Activated CD4-positive, alpha-beta T cell treated with anti-CD3 and anti-CD28 coated beads, Interleukin-2, amount 50 U/mL, for 4 hours (primary cell): ENCODE data around the gene FAM110C.
A peak's percentile ranks its signal among the peaks of the same experiment; 100 is the strongest.
"Not testable (repeated sequence)": the region's sequence is repeated elsewhere in the genome, so short reads cannot be mapped to it uniquely, and the experiment has no call there.

Experiments
- DNase-seq, 2 experiments: peaks; one replicate each; pipeline ENCODE4 v3.0.0-alpha.2; 2020

Gene FAM110C

DNA sequence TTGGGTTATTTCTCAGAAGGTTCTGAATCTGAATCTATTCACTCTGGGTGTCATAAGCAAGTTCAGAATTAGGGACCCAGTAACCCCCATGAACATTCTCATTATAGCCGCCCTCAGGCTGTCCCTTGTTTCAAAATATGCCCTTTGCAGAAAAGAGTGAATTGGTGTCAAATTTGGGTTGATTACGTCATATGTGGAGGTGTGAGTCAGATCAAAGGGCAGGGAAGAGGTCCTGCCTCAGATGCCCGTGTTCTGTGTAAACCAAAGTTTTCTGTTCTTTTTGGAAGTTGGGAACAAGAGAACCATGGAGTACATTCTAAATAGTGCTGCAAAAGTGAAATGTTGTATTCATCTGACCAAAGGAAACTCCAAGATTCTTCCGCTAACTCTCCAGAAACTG lies 5.8 kb downstream of the FAM110C start:
- DNase-seq = no peak

DNA sequence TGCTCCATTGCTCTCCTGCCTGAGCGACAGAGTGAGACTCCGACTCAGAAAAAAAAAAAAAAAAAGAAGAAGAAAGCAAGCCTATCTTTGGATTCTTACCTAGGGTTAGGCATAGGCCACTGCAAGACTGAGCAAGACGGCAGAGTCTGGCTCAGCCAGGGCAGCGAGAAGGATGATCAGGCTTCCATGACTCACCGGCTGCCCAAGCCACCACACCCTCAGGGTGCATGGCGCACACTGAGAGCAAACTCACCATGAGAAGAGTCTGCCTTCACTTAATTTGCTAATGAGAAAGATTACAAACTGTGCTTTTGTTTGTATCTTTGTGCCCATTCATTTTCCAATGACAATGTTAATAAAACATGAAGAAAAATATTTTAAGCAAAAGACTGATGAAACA lies 8.2 kb downstream of the FAM110C start:
- no peak for DNase-seq

DNA sequence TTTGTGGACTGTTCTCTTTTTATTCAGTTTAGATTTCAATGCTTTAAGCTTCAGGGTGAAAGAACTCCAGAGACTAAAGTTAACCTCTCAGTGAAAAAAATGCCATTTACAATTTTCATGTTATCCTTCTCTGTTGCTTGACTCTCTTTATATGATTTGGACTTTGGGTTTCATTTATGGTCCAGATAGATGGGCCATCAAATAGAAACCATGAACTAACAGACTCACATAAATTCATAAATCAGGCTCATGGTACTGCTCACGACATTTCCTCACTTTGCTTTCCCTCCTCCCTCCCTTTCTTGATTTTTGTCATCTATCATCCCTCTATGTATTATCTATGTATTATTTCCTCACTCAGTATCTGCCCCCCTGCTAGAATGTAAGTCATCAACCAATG lies 10.0 kb downstream of the FAM110C start:
- no peak for DNase-seq

DNA sequence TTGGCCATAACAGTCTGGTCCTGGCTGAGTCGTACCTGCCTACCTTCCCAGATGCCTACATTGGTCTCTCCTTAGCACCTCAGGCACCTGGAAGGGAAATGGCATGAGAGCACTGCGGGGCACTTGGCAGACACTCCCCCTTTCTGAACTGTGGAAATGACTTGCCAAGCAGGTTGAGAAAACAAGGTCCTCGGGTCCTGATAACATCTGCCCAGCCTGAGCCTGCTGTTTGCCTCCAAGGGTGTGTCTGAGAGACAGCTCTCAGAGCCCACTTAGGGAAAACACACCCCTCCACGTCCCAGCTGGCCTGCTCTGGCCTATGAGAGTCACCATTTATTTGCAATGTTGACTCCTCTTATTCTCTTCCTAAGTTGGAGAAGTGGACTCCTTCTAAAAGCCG lies 10.5 kb downstream of the FAM110C start:
- no peak for DNase-seq

DNA sequence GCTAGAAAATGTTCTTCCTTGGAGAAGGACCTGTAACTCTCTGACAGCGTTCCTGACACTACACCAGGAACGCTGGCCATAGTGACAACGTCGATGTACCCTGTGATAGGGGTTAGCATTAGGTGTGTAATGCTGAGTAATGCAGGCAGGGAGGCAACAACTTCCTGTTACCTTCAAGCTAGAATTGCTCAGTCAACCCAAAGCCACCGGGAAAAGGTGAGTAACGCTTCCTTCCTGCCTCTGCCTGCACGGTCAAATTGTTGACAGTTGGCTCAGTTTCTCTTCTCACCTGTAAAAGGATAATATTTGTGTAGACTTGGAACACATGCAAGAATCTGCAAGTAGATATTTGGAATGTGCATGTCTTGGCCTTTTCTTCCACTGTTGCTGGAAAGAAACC lies 12.7 kb downstream of the FAM110C start:
- DNase-seq = peak; percentile 34 to 51

DNA sequence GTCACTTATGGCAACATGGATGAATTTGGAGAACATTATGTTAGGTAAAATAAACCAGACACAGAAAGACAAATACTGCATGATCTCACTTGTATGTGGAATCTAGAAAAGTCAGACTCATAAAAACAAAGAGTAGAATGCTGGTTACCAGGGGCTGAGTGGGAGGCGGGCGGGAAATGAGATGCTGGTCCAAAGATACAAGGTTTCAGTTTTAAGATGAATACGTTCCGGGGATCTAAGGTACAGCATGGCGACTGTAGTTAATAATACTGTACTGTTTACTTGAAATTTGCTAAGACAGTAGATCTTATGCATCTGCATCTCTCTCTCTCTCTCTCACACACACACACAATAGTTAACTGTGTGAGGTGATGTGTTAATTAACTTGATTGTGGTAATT lies 14.2 kb downstream of the FAM110C start:
- DNase-seq = no peak

DNA sequence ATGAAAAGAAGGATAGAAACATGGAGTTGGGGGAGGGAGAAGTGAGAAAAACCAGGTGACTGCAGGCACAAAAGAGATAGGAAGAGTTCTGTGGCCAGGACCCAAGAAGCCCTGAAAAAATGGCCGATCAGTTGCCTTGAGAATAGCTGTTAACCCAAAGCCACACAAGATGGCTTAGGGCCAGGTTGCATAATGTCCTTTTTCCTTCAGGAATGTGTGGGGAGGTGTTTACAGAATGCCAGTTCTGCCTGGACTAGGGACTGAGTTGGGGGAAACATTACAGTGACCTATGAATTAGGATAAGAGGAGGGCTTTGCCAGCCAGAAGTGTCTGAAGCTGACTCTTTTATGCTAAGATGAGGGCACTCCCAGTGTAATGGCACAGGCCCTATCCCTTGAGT lies 17.1 kb downstream of the FAM110C start:
- no peak for DNase-seq

DNA sequence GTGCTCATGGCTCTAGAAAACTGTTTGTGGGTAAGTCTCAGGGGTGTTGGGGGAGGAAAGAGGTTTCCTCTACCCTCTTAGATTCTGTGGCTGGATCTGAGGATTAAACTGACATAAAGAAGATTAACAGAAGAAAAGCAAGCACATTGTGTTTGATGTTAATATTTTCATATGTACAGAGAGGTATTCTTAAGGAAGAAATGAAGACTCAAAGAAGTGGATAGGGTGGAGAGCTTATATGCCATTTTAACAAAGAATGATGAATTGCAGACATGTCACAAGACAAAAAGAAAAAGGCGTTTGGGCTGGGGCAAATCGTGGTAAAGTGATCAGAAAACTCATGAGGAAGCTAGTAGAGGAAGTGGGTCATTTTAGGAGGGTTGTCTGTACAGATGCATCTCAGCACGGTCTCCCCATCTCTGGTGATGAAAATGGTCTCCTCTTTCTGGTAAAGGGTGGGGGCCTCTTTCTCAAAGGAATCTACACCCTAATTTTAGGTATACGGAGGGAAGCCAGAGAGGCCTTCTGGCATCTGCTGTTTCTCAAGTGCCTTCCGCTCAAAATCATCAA lies 17.8 kb downstream of the FAM110C start:
- DNase-seq = no peak

DNA sequence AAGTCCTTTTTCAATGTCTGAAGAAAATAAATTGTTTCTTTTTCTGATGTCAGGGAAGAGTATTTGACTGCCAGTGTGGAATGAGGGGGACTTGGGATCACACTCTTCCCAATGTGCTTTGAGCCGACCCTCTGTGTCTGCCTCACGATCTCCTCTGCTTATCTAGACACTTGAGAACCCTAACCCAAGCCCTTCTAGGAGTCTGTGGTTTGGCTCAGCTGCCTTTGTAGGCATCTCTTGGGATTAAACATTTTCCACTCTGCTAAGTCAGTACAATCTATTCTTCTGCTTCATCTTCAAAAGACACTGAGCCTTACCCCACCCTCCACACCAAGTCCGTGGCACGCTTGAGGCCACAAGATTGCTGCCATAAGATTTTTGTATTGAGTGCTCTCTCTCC lies 19.4 kb downstream of the FAM110C start:
- no peak for DNase-seq

DNA sequence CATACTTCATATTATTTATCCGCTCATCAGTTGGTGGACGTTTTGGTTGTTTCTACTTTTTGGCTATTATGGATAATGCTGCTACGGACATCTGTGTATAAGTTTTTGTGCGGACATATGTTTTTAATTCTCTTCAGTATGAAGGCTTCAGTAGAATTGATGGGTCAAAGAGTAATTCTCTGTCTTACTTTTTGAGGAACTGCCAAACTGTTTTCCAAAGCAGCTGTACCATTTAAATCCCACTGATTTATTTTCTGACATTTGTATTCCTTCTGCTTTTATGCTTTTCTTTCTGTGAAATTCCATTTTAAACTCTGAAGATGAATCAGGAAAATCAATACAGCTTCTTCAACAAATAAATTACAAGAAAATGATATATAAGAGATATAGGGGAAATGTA lies 20.8 kb downstream of the FAM110C start:
- DNase-seq = no peak

DNA sequence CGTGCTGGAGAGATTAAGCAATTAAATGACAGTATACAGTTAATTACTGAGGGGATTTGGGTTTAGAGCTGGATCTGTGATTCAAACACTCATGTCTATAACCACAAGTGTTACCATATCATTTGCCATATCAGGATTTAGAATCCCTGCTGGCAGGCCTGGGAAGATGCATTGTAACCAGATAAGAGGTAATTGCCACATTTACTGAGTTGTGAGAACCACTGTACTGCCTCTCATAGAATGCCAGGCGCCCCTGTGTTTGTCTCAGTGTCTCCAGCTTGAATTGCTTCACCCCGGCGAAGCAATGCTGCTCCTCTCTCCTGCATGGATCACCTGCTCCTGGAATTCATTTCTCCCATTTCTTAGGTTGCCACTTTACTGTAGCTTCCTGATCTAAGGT lies 21.7 kb downstream of the FAM110C start:
- DNase-seq = not testable (repeated sequence)

DNA sequence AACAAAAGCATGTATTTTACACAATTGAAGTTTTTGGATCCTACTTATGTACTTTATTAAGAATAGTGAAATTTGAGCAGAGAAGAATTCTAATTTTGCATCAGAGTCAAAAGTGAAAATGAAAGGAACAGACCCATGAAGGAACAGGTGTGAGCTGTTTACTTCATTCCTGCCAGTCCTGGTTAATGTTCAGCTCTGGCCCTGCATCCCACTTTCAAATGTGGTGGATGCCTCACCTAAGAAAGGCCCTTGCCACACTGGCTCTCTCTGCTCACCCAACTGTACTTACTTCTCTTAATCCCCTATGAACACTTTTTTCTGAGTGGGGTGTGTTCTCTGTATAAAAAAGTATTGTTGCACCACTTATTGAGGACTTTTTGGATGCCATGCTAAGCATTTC lies 22.2 kb downstream of the FAM110C start:
- DNase-seq = no peak

DNA sequence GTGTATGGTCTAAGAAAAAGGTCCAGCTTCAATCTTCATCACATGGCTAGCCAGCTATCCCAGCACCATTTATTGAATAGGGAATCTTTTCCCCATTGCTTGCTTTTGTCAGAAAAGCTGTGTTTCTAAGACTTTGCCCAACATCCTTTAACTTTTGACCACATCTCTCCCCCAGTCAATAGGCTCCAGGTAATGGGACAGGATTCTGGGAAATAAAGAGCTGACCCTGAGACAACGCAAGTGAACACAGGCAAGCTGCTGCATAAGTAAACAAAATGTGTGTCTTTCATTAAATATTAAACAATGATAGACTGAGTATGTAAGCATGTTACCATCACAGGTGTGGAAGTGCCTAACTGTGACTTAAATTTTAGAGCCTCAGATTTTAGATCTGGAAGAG lies 23.0 kb downstream of the FAM110C start:
- no peak for DNase-seq

DNA sequence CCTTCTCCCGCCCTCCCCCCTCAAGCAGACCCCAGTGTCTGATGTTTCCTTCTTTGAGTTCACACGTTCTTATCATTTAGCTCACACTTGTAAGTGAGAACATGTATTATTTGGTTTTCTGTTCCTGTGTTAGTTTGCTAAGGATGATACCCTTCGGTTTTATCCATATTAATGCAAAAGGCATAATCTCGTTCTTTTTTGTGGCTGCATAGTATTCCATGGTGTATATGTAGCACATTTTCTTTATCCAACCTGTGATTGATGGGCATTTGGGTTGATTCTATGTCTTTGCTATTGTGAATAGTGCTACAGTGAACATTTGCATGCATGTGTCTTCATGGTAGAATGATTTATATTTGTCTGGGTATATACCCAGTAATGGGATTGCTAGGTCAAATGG lies 24.1 kb downstream of the FAM110C start:
- not testable (repeated sequence) for DNase-seq

DNA sequence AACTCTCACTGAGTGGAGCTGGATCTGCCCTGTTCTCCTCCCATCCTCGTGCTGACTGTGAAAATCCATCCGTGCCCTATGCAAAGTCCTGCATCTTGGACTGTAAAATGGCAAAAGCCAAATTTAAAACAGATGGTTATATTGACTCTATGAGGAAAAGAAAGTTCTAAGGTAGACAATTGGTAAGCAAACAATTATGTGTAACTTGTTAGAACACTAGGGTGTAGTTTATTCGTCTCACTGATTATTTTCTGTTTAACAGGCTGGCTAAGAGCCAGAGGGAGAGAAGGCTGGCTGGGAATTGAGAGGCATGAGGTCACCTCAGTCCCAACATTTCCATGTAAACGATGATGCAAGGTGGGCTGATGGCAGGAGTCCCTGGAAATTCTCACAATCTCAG lies 26.0 kb downstream of the FAM110C start:
- not testable (repeated sequence) for DNase-seq

DNA sequence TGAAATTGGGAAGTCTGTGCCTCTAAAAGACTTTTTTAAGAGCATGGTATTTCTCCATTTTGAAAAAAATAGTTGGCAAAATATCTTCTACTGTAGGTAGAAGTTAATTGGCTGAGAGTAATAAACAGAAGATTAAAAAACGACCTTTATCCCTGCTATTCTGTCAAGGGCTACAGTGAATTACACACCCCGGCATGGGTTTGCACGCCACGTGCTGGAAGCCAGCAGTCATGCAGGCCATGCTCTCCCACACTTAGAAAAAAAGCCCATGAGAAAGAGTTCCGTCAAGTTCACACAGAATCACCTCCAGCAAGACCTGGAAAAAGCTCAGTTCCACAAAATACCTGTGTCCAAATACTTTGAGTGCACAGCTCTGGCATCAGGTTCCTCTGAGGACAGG lies 26.8 kb downstream of the FAM110C start:
- no peak for DNase-seq

DNA sequence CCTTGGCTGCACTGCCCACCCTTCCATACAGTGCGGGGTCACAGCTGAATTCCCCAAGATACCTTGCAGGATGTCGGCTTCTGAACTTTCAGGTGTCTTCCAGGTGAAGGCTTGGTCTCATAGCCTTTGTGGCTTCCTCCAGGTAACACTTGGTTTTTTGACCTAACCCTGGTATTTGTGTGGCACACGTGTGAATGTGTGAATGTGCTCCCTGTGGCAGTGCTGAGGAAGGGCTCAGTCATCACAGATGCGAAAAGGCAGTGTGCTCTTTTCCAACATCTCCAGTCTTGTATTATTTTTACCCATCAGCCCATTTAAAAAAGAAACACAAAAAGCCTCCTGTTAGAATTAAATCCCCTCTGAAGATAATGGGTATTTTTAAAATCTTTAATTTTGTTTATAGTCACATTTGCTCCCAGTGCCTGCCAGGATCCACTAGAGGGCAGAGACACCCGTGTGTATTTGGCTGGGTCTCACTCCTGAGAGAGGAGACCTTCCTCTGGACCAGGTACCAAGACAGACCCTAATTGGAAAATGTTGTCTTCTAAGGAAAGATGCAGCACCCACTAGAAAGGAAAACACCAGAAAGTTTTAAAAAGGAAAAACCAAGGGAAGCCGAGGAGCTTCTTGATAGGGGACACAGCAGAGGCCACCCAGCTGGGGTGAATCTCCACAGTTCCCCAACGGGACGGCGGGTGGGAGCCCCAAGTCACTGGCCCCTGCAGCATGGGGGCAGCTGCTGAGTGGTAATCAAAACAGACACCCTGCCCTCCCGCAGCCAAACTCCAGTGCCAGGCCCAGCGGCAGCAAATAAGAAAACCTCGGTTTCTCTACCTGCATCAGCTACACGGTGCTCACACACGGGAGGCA lies 27.7 kb downstream of the FAM110C start:
- no peak for DNase-seq

DNA sequence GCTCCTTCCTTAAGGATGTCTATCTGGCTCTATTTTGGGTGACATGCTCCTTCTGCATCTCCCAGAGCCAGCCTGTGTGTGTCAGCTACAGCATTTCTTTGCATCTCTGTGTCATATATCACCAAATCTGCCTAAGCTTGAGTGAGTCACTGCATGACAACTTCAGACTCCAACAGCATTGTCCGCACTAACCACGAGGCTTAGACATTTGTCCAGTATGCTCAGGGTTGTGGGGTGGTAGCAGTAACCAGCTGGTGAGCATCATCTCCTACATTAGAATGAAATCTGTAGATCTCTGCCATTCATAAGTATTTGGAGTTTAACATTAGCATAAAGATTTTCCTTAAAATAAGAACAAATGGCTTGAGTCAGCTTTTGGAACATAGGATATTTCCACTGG lies 30.4 kb downstream of the FAM110C start:
- DNase-seq = not testable (repeated sequence)

DNA sequence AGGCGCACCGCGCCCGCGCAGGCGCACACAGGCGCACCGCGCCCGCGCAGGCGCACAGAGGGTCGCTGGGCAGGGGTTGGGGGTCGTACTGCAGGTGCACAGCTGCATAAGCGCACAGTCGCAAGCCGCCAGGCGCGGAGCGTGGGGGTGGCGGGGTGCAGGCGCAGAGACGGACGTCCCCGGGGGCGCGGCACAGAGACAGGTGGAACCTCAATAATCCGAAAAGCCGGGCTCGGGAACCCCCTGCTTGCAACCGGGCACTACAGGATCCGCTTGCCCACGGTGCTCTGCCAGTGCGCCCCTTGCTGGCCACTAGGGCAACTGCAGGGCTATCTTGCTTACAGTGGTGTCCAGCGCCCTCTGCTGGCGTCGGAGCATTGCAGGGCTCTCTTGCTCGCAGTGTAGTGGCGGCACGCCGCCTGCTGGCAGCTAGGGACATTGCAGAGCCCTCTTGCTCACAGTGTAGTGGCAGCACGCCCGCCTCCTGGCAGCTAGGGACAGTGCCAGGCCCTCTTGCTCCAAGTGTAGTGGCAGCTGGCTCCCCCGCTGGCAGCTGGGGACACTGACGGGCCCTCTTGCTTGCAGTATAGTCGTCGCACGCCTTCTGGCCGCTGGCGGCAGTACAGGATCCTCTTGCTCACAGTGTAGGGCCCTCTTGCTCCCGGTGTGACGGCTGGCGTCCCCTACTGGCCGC lies 34.9 kb downstream of the FAM110C start:
- peak; percentile 33 to 47 for DNase-seq

DNA sequence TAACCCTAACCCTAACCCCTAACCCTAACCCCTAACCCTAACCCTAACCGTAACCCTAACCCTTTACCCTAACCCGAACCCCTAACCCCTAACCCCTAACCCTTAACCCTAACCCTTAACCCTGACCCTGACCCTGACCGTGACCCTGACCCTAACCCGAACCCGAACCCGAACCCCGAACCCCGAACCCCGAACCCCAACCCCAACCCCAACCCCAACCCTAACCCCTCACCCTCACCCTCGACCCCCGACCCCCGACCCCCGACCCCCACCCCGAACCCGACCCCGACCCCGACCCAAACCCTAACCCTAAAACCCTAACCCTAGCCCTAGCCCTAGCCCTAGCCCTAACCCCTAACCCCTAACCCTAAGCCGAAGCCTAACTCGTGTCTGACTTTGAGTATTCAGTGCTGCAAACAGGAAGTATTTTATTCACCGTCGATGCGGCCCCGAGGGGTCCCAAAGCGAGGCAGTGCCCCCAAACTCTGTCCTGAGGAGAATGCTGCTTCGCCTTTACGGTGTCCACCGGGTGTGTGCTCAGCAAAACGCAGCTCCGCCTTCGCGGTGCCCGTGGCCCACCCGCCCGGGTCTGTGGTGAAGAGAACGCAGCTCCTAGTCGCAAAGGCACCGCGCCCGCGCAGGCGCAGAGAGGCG lies 36.0 kb downstream of the FAM110C start:
- DNase-seq = no peak
